Measurements from ENCODE around the gene TMPRSS11D.

DNA sequence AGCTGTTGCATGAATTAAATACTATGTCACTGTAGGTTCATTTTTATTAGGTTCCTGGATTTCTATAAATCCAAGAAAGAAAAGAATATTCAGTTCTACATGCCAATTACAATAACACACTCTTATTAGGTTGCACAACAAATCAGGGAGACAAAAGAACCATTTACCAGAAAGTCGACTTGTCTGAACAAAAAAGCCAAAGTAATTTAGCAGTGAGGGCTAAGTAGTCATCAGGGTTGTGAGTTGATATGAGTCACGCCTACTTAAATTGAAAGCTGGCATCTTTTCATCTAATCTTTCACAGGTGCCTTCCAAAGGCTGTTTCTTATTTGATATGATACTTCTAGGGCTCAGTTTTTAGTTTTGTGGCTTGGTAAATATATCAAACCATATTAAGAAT is 104.2 kb downstream of the TMPRSS11D start:
- TF ChIP-seq POLR2A (IDR thresholded peaks at IDR 0.05; ENCODE audit: low read length) (no peak), GATA1 (IDR thresholded peaks at IDR 0.05; ENCODE audit: low read depth, low read length) (no peak)
